Measurements from ENCODE around the gene ARPIN. TPM values are rescaled to one million over a fixed set of nuclear protein-coding genes. Genes with fewer than 3 reads are reported as not detected.

ARPIN gene
- total RNA-seq, 1 experiment from 2014 or later = 8.8 TPM

DNA sequence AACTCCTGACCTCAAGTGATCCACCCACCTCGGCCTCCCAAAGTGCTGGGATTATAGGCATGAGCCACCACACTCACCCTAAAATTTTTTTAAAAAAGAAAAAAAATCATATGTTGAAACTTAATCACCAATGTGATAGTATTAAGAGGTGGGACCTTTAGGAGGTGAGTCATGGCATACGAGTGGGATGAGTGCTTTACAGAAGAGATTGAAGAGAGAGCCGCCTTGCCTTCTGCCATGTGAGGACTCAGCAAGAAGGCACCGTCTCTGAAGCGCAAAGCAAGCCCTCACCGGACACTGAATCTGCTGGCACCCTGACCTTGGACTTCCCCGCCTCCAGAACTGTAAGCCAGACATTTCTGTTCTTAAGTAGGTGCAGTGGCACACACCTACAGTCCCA, 5.5 kb downstream of the ARPIN start:
- Histone ChIP-seq H3K4me1 (ENCODE audit: control insufficient read depth in 1 of 2, insufficient read depth in 2 of 2, low read length in 2 of 2) (peaks cover 0 to 9% of the 10 kb centered on the region in 2 experiments; a peak in 1 of 4 replicates), H3K79me2 (ENCODE audit: insufficient read depth, low read length) (no peaks in the 10 kb centered on the region), H2AFZ (ENCODE audit: low read depth, low read length, poor library complexity, severe bottlenecking) (no peak overlapping the region), H3K4me3 (replicated peaks in 1 of 2; ENCODE audit: low read depth in 1 of 2, low read length in 2 of 2) (no peak overlapping the region), H3K9ac (ENCODE audit: low read length) (no peak overlapping the region), H3K27me3 (ENCODE audit: insufficient read depth, low read length) (no peaks in the 10 kb centered on the region), H3K27ac (ENCODE audit: low read depth, low read length) (no peak overlapping the region), H3K36me3 (ENCODE audit: control insufficient read depth in 1 of 2, insufficient read depth in 2 of 2, low read length in 2 of 2) (no peaks in the 10 kb centered on the region), H3K9me2 (ENCODE audit: insufficient read depth) (no peaks in the 10 kb centered on the region), H3K4me2 (ENCODE audit: low read length) (no peak overlapping the region), H4K20me1 (ENCODE audit: insufficient read depth) (no peaks in the 10 kb centered on the region), H3K9me3 (ENCODE audit: control insufficient read depth in 1 of 2, insufficient read depth in 1 of 2, low read depth in 1 of 2, low read length in 2 of 2) (no peaks in the 10 kb centered on the region)
- ChIA-PET RAD21 (ENCODE audit: low non-redundant PET in 1 of 2, low total read pairs in 2 of 2, uncharacterized antibody in 2 of 2, unreplicated experiment in 2 of 2) (no interaction called here), POLR2A (no interaction called here), CTCF (no interaction called here)
- TF ChIP-seq, protein P1, sequence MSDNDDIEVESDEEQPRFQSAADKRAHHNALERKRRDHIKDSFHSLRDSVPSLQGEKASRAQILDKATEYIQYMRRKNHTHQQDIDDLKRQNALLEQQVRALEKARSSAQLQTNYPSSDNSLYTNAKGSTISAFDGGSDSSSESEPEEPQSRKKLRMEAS (IDR thresholded peaks at IDR 0.05) = no peak
- TF ChIP-seq ZFX (IDR thresholded peaks at IDR 0.05) (no peak), YY1 (IDR thresholded peaks at IDR 0.05; ENCODE audit: extremely low read depth, insufficient replicate concordance, low read depth, low read length) (no peak), JUND (IDR thresholded peaks at IDR 0.05) (no peak), ZNF274 (IDR thresholded peaks at IDR 0.05; ENCODE audit: low read depth, low read length) (no peak), CEBPB (IDR thresholded peaks at IDR 0.05; ENCODE audit: low read depth) (no peak), SIN3A (IDR thresholded peaks at IDR 0.05; ENCODE audit: low read depth) (no peak), POLR2A (IDR thresholded peaks at IDR 0.05; ENCODE audit: borderline replicate concordance, extremely low read depth, insufficient read depth, insufficient read length) (no peak), EGR1 (IDR thresholded peaks at IDR 0.05; ENCODE audit: low read depth) (no peak), FOSL1 (IDR thresholded peaks at IDR 0.05; ENCODE audit: low read depth) (no peak), EZH2phosphoT487 (IDR thresholded peaks at IDR 0.05; ENCODE audit: borderline replicate concordance) (no peak), EZH2 (IDR thresholded peaks at IDR 0.05) (no peak), POLR2AphosphoS5 (IDR thresholded peaks at IDR 0.05; ENCODE audit: low read depth, low read length) (no peak), SRF (IDR thresholded peaks at IDR 0.05; ENCODE audit: low read depth) (no peak), SP1 (IDR thresholded peaks at IDR 0.05; ENCODE audit: low read depth) (no peak), TCF7L2 (IDR thresholded peaks at IDR 0.05; ENCODE audit: borderline replicate concordance, extremely low read depth, insufficient read depth, insufficient read length) (no peak)
- TF ChIP-seq, protein P2, sequence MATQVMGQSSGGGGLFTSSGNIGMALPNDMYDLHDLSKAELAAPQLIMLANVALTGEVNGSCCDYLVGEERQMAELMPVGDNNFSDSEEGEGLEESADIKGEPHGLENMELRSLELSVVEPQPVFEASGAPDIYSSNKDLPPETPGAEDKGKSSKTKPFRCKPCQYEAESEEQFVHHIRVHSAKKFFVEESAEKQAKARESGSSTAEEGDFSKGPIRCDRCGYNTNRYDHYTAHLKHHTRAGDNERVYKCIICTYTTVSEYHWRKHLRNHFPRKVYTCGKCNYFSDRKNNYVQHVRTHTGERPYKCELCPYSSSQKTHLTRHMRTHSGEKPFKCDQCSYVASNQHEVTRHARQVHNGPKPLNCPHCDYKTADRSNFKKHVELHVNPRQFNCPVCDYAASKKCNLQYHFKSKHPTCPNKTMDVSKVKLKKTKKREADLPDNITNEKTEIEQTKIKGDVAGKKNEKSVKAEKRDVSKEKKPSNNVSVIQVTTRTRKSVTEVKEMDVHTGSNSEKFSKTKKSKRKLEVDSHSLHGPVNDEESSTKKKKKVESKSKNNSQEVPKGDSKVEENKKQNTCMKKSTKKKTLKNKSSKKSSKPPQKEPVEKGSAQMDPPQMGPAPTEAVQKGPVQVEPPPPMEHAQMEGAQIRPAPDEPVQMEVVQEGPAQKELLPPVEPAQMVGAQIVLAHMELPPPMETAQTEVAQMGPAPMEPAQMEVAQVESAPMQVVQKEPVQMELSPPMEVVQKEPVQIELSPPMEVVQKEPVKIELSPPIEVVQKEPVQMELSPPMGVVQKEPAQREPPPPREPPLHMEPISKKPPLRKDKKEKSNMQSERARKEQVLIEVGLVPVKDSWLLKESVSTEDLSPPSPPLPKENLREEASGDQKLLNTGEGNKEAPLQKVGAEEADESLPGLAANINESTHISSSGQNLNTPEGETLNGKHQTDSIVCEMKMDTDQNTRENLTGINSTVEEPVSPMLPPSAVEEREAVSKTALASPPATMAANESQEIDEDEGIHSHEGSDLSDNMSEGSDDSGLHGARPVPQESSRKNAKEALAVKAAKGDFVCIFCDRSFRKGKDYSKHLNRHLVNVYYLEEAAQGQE (IDR thresholded peaks at IDR 0.05; ENCODE audit: low read depth) = no peak
- TF ChIP-seq, protein P3, sequence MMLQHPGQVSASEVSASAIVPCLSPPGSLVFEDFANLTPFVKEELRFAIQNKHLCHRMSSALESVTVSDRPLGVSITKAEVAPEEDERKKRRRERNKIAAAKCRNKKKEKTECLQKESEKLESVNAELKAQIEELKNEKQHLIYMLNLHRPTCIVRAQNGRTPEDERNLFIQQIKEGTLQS (IDR thresholded peaks at IDR 0.05) = no peak
- TF ChIP-seq, protein P4, sequence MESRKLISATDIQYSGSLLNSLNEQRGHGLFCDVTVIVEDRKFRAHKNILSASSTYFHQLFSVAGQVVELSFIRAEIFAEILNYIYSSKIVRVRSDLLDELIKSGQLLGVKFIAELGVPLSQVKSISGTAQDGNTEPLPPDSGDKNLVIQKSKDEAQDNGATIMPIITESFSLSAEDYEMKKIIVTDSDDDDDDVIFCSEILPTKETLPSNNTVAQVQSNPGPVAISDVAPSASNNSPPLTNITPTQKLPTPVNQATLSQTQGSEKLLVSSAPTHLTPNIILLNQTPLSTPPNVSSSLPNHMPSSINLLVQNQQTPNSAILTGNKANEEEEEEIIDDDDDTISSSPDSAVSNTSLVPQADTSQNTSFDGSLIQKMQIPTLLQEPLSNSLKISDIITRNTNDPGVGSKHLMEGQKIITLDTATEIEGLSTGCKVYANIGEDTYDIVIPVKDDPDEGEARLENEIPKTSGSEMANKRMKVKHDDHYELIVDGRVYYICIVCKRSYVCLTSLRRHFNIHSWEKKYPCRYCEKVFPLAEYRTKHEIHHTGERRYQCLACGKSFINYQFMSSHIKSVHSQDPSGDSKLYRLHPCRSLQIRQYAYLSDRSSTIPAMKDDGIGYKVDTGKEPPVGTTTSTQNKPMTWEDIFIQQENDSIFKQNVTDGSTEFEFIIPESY (IDR thresholded peaks at IDR 0.05; ENCODE audit: extremely low read depth, insufficient replicate concordance, low read length) = no peak
- TF ChIP-seq, protein P5, sequence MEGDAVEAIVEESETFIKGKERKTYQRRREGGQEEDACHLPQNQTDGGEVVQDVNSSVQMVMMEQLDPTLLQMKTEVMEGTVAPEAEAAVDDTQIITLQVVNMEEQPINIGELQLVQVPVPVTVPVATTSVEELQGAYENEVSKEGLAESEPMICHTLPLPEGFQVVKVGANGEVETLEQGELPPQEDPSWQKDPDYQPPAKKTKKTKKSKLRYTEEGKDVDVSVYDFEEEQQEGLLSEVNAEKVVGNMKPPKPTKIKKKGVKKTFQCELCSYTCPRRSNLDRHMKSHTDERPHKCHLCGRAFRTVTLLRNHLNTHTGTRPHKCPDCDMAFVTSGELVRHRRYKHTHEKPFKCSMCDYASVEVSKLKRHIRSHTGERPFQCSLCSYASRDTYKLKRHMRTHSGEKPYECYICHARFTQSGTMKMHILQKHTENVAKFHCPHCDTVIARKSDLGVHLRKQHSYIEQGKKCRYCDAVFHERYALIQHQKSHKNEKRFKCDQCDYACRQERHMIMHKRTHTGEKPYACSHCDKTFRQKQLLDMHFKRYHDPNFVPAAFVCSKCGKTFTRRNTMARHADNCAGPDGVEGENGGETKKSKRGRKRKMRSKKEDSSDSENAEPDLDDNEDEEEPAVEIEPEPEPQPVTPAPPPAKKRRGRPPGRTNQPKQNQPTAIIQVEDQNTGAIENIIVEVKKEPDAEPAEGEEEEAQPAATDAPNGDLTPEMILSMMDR (IDR thresholded peaks at IDR 0.05 in 2 of 3, conservative IDR thresholded peaks at IDR 0.05 in 1 of 3; ENCODE audit: borderline replicate concordance in 1 of 3, insufficient read depth in 1 of 3, low read depth in 2 of 3, low read length in 2 of 3) = no peak
- intact Hi-C loops (cut with micrococcal nuclease) = no loop called here
- ATAC-seq (no peak), DNase-seq (ENCODE audit: low read depth, low spot score) (no peak)
- no TSS peak for BruUV-seq (replicated peaks)
